WI38 (cell line): ENCODE measurements around the gene COASY.

ENCODE experiments used
- H3K4me3 ChIP-seq: 2 replicates; pipeline ENCODE4 v1.5.1; 2011; ENCODE audit warnings: low read depth, mild to moderate bottlenecking, control low read depth, low read length
- CTCF ChIP-seq: IDR thresholded peaks from 2 replicates; pipeline ENCODE4 v1.5.1; 2012; ENCODE audit warnings: low read depth, mild to moderate bottlenecking, control low read depth, low read length

COASY gene

DNA sequence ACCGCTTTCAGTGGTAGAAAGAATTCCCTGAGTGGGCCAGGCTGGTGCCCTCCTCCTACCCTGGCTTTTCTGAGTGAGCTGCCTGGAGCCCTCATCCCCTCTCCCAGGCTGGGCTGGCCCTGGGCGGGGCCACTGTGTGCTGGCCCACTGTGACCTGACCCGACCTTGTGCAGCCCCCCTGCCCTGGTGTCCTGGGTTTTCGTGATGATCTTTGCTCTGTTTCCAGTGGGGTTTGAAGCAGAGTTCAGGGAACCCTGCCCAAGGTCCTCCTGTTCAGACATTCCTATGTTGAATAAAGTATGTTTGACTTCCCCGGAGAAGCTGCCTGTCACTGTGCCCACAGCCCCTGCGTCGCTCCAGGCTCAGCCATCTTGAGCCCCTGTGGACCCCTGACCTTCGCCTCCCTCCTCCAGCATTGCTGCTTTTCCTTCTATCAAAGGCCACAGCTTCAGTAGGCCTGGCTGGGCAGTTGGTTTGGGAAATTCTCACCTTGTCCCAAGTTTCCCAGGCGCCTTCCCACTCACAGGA lies 39.6 kb upstream of the COASY start:
- TF ChIP-seq CTCF = no peak
- no peak overlapping the region for H3K4me3 ChIP-seq

GRCh38 chr17:42522798-42523278 lies 39.1 kb upstream of the COASY start:
- H3K4me3 ChIP-seq = no peak overlapping the region
- no peak for TF ChIP-seq CTCF

GRCh38 chr17:42525221-42525620 lies 36.7 kb upstream of the COASY start:
- no peak overlapping the region for H3K4me3 ChIP-seq
- TF ChIP-seq CTCF = no peak

DNA sequence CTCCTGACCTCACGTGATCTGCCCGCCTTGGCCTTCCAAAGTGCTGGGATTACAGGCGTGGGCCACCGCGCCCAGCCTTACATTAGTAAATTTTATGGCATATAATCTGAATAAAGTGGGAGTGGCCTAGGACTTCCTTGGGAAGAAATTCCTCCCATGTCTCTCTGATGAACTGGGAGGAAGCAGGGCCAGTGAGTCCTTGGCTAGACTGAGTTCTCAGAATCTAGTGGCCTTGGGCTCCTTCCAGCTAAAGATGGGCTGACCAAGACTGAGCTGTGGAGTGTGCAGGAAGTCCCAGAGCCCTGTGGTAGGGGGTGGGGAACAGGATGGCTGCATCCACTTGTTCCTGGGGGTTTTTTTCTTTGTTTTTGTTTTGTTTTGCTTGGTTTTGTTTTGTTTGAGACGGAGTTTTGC lies 35.9 kb upstream of the COASY start:
- no peak overlapping the region for H3K4me3 ChIP-seq
- TF ChIP-seq CTCF = no peak

DNA sequence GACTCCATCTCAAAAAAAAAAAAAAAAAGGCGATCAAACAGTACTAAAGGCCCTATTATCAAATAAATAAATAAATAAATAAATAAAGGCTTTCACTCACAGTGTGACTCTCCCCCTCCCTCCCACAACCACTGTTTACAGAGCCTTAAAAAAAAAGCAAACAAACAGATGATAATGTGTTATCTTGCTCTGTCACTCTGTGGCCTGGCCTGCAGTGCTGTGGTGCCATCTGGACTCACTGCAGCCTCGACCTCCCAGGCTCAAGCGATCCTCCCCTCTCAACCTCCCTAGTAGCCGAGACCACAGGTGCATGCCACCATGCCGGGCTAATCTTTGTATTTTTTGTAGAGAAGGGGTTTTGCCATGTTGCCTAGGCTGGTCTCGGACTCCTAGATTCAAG lies 34.0 kb upstream of the COASY start:
- no peak overlapping the region for H3K4me3 ChIP-seq
- no peak for TF ChIP-seq CTCF

- TF ChIP-seq CTCF = no peak
- H3K4me3 ChIP-seq = no peak overlapping the region
Observed at GRCh38 chr17:42529061-42529460, 32.9 kb upstream of the COASY start.

- H3K4me3 ChIP-seq = no peak overlapping the region
- TF ChIP-seq CTCF = no peak
Observed at GRCh38 chr17:42530952-42531454, 30.9 kb upstream of the COASY start.
